Uterus (tissue), 2 donors: Measurements from ENCODE around the gene SLC2A9.

Experiments
- POLR2A ChIP-seq, 2 donors: fragments of 450-650 bp; IDR thresholded peaks; one replicate each; pipeline ENCODE4 v1.6.1; 2016; ENCODE audit warnings: antibody characterized with exemption in 2 of 2, mild to moderate bottlenecking in 1 of 2, moderate library complexity in 1 of 2
- TF ChIP-seq, protein P1 (sequence below), 4 experiments: fragments of 200-600 bp in 2 of 4; fragments of 450-650 bp in 2 of 4; sonication (generic) in 2 of 4; IDR thresholded peaks; one replicate each; pipeline ENCODE4 v1.5.1; 2016 to 2019; ENCODE audit warnings: antibody characterized with exemption in 4 of 4, mild to moderate bottlenecking in 2 of 4, moderate library complexity in 1 of 4

DNA sequence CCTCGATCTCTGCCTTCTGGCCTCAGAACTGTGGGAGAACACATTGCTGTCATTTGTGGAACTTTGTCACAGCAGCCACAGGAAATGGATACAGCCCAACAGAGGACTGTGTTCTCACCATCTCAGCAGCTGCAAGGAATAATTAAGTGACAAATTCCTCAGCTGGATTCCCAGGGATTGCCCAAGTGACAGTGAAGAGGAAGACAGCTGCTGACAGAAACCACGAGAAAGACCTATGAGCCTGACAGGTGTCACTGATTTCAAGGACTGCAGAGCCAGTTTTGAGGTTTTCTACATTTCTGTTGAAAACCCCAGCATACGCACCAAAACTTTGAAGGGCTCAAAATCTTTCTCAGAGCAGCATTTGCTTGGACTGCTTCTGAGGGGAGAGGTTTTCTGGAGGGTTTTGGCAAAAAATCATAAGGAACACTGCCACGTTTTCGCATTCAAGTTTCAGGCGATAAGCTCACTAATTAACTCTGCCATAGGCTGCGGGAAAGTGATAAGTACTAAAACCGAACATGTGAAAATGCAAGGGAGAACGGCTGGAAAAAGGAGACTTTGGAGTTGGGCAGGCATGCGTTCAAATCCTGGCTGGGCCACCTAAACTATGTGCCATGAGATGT is 151.0 kb downstream of the SLC2A9 start:
- TF ChIP-seq, protein P1, sequence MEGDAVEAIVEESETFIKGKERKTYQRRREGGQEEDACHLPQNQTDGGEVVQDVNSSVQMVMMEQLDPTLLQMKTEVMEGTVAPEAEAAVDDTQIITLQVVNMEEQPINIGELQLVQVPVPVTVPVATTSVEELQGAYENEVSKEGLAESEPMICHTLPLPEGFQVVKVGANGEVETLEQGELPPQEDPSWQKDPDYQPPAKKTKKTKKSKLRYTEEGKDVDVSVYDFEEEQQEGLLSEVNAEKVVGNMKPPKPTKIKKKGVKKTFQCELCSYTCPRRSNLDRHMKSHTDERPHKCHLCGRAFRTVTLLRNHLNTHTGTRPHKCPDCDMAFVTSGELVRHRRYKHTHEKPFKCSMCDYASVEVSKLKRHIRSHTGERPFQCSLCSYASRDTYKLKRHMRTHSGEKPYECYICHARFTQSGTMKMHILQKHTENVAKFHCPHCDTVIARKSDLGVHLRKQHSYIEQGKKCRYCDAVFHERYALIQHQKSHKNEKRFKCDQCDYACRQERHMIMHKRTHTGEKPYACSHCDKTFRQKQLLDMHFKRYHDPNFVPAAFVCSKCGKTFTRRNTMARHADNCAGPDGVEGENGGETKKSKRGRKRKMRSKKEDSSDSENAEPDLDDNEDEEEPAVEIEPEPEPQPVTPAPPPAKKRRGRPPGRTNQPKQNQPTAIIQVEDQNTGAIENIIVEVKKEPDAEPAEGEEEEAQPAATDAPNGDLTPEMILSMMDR (IDR thresholded peaks at IDR 0.05): no peak
- no peak for TF ChIP-seq POLR2A (IDR thresholded peaks at IDR 0.05)
